NCI-H2196 treated with DMSO at 0.1 percent for 48 hours (cell line): ENCODE data around the gene FHOD1.
A peak's percentile ranks its signal among the peaks of the same experiment; 100 is the strongest.

Experiments used
- DNase-seq: peaks from one replicate; lab custom pipeline; 2025; ENCODE audit not compliant: unreplicated experiment; lab: John Stamatoyannopoulos, UW

The FHOD1 gene

DNA sequence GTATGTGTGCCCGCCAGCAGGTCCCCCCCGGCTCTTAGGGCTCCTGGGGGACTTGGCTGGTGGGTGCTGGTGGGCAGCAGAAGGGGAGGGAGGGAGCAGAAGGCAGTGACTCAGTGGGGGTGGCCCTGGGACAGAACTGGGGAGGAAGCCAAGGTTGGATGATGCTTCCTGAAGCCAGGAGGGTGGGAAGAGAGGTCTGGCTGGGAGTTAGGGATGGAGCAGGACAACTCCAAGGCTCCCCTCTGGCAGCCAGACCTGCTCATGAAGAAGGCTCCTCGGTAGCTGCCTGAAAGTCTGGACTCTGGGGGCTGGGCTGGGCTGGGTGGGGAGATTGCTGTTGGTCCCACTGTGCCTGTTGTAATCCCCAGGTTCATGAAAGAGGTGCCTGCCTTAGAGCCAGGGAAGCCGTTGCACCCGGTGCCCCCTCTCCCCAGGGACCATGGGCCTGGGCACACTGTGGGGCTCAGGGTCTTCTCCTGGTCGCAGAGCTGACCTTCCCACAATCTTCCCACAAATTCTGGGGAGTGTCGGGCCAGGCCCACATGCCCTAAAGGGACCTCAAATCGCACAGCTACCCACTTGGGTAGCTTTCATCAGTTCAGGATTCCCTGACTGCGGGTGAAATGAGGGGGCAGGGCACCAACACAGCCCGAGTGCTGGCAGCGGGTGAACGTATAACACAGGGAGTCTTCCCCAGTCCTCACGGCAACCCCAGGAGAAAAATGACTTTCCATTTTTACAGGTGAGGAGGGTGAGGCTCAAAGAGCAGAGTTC, 30.9 kb upstream of the FHOD1 start:
- DNase-seq: no peak

DNA sequence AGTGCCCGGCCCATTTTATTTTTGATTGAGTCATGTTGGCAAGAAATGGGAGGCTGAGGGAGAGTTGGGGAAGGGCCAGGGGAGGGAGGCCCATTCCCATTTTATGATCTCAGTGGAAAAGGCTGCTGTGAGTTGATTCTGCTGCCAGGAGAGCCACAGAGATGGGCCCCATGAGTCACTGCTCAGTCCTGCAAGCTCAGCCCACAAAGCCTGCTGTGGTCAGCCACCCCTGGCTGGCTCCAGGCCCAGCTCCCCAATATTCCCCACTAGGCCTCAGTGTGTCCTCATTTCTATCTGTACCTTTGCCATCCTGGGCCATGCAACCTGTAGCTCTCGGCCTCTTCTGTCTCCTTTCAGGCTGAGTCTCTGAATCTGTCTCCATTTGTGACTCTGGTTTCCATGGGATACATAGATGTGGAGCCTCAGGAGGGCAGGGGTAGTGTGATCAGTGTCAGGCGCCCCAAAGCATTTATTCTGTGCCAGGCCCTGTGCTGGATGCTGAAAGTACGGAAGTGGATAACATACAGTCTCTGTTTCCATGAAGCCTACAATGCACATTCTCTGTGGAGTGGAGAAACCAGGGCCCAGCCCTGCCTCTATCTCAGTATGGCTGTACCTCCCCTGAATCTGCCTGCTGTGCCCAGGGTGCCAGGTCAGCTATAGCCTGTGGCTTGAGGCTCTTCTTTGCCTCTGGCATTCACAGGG, 30.2 kb upstream of the FHOD1 start:
- DNase-seq: no peak

DNA sequence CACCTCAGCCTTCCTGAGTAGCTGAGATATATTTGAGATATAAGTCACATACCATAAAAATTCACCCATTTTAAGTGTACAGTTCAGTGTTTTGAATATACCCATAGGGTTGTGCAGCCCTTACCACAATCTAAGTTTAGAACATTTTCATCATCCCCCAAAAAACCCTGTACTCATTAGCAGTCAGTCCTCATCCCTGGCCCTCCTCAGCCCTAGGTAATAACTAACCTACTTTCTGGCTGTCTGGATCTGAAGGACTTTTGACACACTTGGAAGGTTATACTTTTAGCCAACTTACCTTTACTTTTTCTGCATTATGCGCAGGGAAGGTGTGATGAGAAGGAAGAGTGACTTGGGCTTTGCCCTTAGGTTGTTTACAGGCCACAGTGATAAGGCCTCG, 28.0 kb upstream of the FHOD1 start:
- DNase-seq: no peak

DNA sequence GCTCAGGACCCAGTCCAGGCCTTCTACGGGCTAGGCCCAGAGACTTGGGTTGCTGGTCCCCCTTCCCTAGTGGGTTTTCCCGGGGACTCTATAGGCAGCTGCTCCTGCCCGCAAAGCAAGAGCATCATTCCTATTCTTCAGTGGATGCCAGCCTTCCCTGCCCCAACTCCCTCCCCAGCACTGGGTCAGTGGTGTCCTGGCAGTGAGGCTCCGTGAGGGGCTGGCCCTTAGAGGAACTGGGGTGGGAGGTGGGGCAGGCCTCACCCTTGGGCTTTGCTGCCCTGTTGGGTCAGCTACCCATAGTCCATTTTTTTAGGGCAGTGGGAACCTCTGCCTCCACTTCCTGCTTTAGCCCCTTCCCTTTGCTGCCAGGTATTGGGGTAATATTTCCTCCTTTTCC, 24.2 kb upstream of the FHOD1 start:
- no peak for DNase-seq

DNA sequence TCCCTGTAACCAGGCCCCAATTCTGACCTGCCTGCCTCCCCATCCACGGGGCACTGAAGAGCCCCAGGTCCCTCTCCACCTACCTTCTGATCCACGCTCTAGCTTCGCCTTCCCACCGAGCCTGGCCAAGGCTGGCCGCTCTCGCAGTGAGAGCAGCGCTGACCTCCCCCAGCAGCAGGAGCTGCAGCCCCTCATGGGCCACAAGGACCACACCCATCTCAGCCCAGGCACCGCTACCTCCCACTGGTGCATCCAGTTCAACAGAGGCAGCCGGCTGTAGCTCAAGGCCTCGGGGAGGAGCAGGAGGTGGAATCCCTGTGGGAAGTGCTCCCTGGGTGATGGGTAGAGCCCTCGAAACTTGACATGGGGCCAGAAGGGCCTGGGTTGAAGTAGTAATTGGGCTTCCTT, 23.7 kb upstream of the FHOD1 start:
- DNase-seq: no peak

DNA sequence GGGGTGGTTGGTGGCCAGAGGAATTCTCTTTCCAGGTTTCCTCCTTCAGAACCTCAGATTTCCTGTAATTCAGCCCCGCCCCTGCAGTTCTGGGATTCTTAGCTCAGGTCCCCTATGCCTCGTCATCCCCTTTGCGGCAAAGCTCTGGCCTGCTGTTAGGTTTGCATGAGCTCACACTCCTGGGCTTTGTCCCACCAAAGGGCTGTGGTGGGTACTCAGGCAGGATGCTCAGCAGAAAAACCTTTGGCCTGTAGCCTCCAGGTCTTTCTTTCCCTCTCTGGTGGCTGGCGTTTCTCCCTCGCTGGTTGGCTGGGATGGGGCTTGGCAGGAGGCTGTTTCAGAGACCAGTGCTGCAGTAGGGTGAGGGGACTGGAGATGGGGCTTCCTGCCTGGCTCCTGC, 22.5 kb upstream of the FHOD1 start:
- DNase-seq: no peak

DNA sequence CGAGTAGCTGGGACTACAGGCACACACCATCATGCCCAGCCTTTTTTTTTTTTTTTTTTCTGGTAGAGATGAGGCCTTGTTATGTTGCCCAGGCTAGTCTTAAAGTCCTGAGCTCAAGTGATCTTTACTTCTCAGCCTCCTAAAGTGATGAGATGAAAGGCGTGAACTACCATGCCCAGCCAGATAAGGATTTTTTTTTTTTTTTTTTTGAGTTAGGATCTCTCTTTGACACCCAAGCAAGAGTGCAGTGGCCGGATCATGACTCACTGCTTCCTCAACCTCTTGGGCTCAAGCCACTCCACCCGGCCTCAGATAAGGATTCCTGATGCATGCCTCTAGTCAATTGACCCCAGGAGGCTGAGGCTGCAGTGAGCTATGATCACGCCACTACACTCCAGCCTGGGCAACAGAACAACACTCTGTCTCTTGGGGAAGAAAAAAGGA, 20.9 kb upstream of the FHOD1 start:
- no peak for DNase-seq

DNA sequence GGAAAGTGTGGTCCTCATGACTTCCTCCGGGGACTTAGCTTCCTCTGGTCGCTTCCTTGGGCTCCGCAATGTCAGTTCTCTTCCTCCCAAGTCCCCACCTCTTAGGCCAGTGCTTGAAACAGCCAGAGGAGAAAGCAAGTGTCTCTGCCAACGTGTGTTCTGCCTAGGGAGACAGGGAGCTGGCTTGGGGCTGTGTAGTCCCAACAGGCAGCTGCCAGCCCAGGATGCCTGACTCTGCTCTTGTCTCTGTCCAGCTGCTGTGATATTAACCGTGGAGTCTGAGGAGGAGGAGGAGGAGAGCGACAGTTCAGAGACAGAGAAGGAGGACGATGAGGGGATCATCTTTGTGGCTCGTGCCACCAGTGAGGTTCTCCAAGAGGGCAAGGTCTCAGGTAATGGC, 18.6 kb upstream of the FHOD1 start:
- DNase-seq: no peak

DNA sequence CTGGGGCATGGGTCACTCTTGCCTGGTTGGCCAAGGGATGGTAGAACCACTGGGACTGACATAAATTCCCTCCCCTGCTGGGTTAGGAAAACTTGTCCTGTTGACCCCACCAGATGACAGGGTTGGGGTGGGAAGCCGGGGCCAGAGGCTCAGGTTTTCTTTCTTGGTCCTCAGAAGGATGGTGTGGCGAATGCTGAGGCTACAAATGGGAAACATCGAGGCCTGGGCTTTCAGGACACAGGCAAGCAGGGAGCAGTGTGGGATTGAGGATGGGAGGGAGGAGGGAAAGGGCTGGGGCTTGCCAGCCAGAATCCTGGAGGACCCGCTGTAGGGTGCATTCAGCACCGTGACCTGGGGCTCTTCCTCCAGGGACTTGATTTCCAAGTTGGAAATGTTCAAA, 17.6 kb upstream of the FHOD1 start:
- no peak for DNase-seq

DNA sequence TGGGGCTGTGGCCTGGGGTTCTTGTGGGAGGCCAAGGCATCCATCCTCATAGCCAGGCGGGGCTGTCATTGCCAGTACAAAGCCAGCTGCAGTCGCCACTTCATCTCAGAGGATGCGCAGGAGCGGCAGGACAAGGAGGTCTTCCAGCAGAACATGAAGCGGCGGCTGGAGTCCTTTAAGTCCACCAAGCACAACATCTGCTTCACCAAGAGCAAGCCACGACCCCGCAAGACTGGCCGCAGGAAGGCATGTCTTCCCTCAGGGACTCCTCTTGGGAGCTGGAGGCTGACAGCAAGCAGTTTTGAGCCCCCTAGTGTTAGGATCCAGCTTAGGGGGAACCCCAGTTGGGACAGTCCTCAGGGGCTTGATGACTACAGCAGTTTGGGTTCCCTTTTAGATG, 17.0 kb upstream of the FHOD1 start:
- no peak for DNase-seq

DNA sequence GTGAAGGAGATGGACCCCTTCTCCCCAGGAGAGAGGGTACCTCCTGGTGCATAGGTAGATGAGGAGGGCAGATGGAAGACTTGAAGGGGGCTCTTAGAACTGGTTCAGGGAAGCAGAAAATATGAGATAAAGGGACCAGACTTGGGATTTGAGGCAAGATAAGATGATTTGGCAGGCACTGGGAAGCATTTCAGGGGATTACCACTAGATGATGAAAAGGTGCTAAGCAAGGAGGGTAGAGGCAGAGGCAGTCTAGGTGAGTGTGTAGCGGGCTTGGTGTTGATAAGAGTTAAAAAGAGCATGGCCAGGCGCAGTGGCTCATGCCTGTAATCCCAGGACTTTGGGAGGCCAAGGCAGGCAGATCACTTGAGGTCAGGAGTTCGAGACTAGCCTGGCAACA, 15.9 kb upstream of the FHOD1 start:
- no peak for DNase-seq

DNA sequence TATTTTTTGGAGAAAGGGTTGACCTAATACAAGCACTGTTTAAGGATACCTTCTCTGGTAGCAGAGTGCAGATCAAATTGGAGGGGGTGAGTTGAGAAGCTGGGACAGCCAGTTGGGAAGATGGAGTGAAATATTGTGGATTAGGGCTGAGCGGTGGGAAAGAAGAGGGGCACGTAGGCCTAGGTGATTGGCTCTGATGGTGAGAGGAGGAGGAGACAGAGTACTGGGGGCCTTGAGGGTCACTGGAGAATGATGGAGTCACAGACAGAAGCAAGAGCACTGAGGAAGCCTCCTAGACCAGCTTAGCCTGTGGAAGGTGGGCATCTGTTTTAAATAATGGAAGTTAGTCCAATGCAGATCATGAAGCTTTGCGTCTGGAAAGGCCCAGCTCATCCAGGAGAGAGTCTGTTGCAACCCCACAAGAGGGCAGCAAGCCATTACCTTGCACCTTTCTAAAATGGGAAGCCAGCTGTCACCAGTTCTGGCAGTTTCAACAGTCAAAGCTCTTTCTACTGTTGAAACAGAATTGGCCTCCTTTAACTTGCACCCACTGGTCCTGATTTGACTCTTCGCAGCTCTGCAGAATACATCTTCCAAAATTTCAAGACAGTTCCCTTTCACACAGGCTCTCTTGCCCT, 13.3 kb upstream of the FHOD1 start:
- DNase-seq: peak; percentile 24

DNA sequence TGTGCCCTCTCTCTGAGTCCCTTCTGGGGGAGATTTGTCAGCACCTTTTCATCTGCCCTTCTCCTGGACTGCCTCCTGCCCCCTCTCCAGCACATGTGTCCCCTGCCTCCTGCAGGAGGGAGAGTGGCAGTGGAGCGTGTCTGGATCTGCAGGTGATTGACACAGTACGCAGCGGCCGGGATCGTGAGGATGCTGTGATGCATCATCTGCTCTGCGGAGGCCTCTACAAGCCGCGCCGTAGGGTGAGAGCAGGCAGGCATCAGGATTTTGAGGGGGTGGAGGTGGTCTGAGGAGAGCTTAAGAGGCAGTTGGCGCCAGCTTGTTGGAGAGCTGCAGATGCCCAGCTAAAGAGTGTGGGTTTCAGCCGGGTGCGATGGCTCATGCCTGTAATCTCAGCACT, 12.4 kb upstream of the FHOD1 start:
- DNase-seq: no peak

DNA sequence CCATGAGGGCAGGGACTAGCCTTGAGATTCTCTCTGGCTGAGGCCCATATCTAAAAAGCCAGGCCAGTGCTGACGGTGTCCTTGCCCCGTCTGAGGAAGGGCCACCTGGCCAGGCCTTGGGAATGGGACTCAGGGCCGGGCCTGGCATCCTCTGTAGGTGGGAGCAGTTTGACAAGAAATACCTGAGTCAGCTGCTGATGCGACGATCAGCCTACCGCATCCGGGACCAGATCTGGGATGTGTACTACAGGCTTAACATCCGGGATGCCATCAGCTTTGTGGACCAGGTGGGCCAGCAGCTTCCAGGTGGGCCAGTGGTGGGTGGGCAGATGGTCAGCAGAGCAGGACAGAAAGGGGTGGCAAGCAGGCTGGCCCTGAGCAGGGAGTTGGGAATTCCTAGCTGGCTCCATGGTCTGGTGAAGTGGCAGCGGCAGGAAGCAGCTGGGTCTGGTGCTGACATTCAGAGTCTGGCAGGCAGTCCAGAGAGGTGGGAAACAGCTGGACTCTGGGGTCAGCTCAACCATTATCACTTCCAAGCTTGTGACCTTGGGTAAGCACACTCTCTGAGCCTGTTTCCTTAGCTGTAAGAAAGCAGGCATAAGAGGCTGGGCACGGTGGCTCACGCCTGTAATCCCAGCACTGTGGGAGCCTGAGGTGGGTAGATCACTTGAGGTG, 11.0 kb upstream of the FHOD1 start:
- DNase-seq: no peak

DNA sequence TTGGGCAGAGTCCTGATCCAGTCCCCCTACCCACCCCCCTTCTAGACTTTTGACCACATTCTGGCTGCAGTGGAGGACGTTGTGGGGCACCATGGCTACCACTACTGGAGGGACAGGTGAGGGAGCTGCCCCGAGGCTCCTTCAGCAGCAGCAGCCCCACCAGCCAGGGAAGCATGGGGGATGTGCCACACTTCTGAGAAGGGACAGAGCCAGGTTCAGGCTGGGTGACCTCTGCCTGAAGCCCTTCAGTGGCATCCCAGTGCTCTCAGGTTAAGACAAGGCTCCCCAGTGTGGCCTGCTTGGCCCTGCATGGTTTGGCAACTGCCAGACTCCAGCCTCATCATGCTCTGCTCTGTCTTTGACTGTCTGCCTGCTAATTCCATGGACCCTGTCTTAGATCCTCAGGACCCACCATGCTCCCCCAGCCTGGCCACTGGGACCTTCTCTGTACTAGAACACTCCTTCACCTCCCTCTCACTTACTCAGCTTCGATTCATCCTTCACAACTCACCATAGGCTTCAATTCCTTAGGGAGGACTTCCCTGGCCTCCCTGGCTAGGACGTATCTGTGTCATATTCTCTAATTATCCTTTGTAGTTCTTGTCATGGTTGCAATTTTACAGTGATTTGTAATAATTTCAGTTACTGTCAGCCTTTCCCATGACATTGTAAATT, 10.3 kb upstream of the FHOD1 start:
- DNase-seq: no peak

DNA sequence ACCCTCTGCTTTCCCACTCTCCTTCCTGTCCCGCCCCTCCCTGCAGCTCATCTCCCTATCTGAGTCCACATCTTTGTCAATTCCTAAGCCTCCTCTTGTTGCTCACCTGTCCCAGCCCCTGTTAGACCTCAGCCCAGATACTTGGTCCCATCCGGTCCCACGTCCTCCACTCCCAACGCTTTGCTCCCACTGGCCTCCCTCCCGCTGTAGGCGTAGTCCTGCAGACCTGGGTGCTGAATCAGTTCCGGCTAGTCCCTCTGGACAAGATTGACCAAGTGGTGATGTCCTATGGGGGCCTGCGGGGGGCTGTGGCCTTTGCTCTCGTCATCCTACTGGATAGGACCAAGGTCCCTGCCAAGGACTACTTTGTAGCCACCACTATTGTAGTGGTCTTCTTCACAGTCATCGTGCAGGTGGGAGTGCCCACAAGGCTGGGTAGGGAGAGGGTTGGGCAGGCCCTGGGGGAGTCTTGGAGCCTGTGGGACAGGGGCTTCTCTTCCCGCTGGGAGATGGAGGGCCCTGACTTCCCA, 9.5 kb upstream of the FHOD1 start:
- no peak for DNase-seq

DNA sequence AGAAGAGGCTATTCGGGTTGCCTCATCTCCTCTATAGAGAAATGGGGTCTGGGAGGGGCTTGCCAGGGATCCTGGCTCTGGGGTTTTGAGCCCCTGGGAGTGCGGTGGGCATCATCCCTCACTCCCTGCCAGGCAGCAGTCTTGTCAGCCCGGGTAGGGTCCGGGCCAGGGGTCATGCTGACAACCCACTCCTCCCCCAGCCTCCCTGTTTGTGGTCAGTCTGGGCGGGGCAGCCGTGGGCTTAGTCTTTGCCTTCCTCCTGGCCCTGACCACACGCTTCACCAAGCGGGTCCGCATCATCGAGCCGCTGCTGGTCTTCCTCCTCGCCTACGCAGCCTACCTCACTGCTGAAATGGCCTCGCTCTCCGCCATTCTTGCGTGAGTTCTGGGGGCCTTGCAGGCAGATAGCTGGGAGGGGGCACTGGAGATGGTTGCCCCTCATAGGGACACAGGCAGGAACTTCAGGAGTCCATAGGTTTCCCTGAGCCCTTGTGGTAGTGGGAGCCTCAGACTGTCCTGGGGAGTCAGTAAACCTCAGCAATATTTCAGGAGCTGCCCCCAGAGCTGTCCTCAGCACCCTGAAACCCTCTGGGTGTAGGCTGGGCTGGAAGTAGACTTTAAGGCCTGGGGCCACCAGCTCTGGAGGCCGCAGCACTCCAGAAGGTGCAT, 8.4 kb upstream of the FHOD1 start:
- DNase-seq: no peak

DNA sequence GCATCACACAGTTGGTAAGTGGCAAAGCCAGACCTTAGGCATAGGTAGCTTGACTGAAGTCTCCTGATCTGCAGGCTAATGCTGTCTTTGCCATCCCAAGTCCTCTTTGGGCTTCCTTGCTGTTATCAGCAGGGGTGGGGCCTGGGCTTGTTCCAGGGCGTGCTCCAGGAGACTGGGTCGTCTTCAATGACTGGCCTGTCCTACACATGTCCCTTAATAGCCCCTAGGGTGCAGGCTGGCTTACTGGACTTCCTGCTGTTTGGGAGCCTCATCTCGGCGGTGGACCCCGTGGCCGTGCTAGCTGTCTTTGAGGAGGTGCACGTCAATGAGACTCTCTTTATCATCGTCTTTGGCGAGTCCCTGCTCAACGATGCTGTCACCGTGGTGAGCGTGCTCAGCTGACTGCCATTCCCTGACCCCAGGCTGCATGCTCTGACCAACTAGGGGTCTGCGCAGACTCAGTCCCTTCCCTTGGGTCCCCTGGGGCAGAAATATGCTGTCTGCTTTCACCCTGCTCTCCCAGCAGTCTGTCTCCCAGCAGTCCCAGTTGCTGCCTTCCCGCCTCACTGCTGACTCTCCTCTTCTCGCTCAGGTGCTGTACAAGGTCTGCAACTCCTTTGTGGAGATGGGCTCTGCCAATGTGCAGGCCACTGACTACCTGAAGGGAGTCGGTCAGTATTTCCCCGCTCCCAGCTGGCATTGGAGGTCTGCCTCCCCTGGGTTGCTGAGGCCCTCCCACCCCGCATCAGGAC, 7.7 kb upstream of the FHOD1 start:
- DNase-seq: no peak

DNA sequence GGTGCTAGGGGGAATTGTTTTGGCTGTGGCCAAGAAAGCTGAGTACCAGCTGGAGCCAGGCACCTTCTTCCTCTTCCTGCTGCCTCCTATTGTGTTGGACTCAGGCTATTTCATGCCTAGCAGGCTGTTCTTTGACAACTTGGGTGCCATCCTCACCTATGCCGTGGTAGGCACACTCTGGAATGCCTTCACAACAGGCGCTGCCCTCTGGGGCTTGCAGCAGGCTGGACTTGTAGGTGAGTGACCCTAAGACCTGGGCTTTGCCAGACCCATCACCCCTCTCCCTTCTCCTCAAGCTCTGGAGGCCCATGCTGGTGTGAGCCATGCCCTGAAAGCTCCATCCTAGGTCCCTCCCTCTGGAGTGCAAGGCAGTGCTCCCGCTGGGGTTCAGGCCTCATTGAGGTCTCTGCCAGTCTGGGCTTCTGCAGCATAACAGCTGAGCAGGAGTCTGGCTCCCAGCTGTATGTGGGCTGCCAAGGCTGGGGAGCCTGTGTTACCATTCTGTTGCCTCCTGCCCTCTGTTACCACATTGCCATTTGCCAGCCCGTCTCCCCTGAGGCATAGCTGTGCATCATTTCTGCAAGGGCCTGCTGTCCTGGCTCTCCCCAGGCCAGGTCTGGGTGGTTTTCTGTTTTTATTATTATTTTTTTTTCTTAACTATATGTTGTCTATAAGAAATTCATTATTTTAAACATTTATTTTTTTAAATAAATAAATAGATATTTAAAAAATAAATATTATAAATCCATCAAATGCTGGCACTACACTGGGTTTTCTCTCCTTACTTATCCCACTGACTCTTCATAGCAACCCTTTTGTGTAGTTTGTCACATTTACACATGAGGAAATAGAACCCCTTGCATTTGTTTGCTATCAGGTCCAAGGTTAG, 5.6 kb upstream of the FHOD1 start:
- no peak for DNase-seq
